ENCODE data around the gene BMAL1.

DNA sequence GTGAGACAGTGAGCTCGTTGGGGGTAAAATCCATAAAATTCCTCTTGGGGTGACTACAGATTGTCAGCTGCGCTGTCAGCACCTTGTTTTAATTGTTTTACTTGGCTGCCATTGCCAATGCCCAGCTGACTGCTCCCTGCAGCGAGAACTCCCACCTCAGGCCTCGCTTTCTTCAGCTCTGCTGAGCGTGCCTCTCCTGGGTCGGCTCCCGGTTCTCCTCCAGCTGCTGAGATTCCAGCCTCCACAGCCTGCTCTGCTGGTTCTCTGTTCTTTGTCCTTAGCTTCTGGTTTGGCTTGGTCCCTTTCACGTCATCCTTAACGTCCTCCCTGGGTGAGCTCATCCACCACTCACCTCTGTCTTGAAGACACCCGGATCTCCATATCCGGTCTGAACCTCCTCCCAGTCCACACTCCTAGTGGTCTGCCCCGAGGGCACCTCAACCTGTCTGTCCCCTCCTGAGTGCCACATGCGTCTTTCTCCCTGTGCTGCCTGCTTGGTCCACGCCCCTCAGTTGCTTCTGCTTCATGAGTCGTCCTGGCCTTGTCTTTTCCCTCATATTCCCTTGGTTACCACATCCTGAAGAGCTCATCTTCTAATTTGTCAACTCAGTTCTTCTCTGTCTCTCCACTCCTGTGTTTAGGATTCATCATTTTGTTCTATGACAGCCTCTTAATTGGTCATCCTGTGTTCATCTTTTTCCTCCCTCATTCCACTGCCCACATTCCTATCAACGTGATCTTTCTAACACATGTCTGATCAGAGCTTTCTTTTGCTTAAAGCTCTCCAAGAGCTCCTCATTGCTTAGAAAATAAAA is 35.6 kb downstream of the BMAL1 start:
- TF ChIP-seq, protein P1, sequence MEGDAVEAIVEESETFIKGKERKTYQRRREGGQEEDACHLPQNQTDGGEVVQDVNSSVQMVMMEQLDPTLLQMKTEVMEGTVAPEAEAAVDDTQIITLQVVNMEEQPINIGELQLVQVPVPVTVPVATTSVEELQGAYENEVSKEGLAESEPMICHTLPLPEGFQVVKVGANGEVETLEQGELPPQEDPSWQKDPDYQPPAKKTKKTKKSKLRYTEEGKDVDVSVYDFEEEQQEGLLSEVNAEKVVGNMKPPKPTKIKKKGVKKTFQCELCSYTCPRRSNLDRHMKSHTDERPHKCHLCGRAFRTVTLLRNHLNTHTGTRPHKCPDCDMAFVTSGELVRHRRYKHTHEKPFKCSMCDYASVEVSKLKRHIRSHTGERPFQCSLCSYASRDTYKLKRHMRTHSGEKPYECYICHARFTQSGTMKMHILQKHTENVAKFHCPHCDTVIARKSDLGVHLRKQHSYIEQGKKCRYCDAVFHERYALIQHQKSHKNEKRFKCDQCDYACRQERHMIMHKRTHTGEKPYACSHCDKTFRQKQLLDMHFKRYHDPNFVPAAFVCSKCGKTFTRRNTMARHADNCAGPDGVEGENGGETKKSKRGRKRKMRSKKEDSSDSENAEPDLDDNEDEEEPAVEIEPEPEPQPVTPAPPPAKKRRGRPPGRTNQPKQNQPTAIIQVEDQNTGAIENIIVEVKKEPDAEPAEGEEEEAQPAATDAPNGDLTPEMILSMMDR (conservative IDR thresholded peaks at IDR 0.05; ENCODE audit: low read depth, low read length) = no peak
- no peak for TF ChIP-seq EZH2 (IDR thresholded peaks at IDR 0.05; ENCODE audit: borderline replicate concordance, low read depth, low read length, poor library complexity, severe bottlenecking)
